ENCODE data around the gene GFPT2.

The GFPT2 gene

DNA sequence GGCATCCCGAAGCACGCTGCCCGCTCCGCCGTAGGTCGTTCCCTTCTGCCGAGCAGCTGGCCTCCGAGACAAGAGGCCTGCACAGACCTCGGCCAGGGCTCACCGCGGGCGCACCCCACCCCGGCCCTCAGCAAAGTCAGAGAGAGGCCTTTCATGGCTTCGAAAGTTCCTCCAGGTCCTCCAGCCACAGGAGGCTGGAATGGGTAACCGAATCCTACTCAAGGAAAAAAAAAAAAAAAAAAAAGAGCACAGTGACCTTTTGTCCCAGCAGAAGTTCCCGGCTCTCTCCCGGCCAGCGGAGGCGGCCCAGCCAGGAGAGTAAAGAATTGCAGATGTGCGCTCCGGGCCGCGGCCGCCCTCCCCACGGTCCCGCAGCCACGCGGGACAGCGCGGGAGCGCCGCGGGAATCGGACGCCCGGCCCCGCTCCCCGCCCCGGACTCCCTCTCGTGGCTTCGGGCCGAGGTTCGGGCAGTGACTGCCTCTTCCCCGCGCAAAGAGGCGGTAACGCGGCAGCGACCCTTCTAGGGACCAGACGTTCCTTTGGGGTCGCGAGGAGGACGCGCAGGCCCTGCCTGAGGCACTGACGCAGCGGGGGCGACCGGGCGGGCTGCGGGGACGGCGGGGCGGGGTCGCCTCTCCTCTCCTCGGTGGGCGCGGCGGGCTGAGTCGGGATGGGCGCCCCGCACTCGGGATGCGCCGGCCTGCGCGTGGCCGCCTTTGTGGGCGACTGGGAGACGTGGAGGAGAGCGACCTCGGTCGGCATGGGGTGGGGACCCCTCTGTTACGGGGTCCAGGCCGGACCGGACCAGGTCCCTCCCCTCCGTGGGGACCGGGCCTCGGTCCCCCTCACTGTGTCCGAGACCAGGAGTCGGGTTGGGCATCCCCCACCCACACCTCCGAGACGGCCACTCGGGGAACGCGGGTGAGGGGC, 754 bp downstream of the GFPT2 start:
- peak; percentile 55 for DNase-seq (ENCODE audit: low read depth)
- H3K4me3 ChIP-seq (ENCODE audit: low read depth, low read length), result peak overlapping the region; percentile 81
- TF ChIP-seq, protein P1, sequence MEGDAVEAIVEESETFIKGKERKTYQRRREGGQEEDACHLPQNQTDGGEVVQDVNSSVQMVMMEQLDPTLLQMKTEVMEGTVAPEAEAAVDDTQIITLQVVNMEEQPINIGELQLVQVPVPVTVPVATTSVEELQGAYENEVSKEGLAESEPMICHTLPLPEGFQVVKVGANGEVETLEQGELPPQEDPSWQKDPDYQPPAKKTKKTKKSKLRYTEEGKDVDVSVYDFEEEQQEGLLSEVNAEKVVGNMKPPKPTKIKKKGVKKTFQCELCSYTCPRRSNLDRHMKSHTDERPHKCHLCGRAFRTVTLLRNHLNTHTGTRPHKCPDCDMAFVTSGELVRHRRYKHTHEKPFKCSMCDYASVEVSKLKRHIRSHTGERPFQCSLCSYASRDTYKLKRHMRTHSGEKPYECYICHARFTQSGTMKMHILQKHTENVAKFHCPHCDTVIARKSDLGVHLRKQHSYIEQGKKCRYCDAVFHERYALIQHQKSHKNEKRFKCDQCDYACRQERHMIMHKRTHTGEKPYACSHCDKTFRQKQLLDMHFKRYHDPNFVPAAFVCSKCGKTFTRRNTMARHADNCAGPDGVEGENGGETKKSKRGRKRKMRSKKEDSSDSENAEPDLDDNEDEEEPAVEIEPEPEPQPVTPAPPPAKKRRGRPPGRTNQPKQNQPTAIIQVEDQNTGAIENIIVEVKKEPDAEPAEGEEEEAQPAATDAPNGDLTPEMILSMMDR (conservative IDR thresholded peaks at IDR 0.05; ENCODE audit: low read depth, low read length), result peak; percentile 16

GRCh38 chr5:180350711-180351465, 2.2 kb downstream of the GFPT2 start:
- no peak for DNase-seq (ENCODE audit: low read depth)
- H3K4me3 ChIP-seq (ENCODE audit: low read depth, low read length), result peak overlapping the region; percentile 81
- TF ChIP-seq, protein P1 (conservative IDR thresholded peaks at IDR 0.05; ENCODE audit: low read depth, low read length), result no peak

- H3K4me3 ChIP-seq (ENCODE audit: low read depth, low read length), result no peak overlapping the region
- DNase-seq (ENCODE audit: low read depth), result no peak
- TF ChIP-seq, protein P1 (conservative IDR thresholded peaks at IDR 0.05; ENCODE audit: low read depth, low read length), result no peak
Measured at GRCh38 chr5:180350296-180350695, 2.8 kb downstream of the GFPT2 start.

DNA sequence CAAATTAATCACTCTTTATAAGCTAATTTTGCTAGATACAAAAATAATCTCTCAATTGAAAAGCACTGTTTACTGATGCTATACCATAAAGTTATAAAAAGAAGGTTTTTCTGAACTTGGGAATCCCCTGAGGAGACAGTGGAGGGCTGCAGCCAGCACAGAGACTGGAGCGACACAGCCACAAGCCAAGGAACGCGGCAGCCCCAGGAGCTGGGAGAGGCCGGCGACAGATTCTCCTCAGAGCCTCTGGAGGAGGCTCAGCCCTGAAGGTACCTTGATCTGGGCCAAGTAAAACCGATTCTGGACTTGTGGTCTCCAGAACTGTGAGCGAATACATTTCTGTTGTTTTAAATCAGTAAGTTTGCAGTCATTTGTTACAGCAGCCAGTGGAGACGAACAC, 3.7 kb downstream of the GFPT2 start:
- TF ChIP-seq, protein P1 (conservative IDR thresholded peaks at IDR 0.05; ENCODE audit: low read depth, low read length), result no peak
- H3K4me3 ChIP-seq (ENCODE audit: low read depth, low read length), result no peak overlapping the region
- no peak for DNase-seq (ENCODE audit: low read depth)

DNA sequence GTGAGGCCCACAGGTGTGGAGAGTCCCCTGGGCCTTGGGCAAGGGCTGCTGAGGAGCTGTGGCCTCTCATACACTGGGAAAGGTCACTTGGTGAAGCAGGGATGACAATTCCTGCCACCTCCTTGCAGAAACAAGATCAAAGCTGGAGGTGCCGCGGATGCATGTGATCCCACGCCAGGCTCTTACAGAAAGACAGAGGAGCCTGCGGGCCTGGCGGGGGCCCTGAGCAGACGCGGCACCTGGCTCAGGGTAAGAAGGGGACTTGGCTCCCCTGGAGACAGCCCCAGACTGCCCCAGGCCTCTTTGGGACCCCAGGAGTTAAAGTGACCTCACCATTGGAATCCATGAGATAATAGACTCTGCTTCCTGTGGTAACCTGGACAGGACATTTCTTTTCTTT, 4.8 kb downstream of the GFPT2 start:
- no peak for DNase-seq (ENCODE audit: low read depth)
- no peak overlapping the region for H3K4me3 ChIP-seq (ENCODE audit: low read depth, low read length)
- TF ChIP-seq, protein P1 (conservative IDR thresholded peaks at IDR 0.05; ENCODE audit: low read depth, low read length), result no peak

DNA sequence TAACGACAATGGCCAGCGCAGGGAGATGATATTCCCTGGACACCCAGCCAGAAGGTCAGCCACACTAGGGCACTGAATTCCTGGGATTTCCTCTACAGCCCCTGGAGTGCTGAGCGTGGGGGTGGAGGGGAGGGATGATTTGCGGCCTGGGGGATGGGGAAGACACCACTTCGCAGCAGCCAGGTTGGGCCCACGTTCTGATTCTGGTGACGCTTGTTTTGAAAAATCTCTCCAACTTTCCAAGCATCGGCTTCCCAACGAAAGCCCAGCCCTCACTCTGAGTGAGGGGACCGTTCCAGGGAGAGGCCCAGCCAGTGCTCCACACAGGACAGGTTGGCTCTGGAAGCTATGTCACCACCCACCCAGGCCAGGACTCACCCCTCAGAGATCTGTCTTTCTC, 5.4 kb downstream of the GFPT2 start:
- DNase-seq (ENCODE audit: low read depth), result no peak
- no peak overlapping the region for H3K4me3 ChIP-seq (ENCODE audit: low read depth, low read length)
- TF ChIP-seq, protein P1 (conservative IDR thresholded peaks at IDR 0.05; ENCODE audit: low read depth, low read length), result no peak
